ENCODE results near the gene STC2. TPM values are rescaled to one million over a fixed set of nuclear protein-coding genes. Genes with fewer than 3 reads are reported as not detected.

The STC2 gene
- total and polyA plus RNA-seq, 10 of the 15 experiments (the other 5 are each of a cell fraction or from before 2014, with no cell fraction given), result 0.05 to 4.8 (median 2.0) TPM

- Histone ChIP-seq H3K79me2 (ENCODE audit: control insufficient read depth, insufficient read depth, low read length) (no peaks in the 10 kb centered on the region), H3K4me1 (ENCODE audit: control insufficient read depth, insufficient read depth, low read length) (peaks cover 23% of the 10 kb centered on the region), H3K4me2 (ENCODE audit: control insufficient read depth, insufficient read depth) (no peak overlapping the region), H3K36me3 (ENCODE audit: control insufficient read depth in 2 of 2, insufficient read depth in 2 of 2, low read length in 1 of 2) (no peaks in the 10 kb centered on the region), H3K27me3 (replicated peaks in 1 of 2; ENCODE audit: control insufficient read depth in 2 of 2, insufficient read depth in 2 of 2, low read length in 1 of 2) (peaks cover 0 to 2% of the 10 kb centered on the region in 2 experiments; a peak in 2 of 4 replicates), H4K20me1 (ENCODE audit: control insufficient read depth, insufficient read depth) (no peaks in the 10 kb centered on the region), H3K4me3 (no peak overlapping the region), H3K9me3 (replicated peaks; ENCODE audit: control insufficient read depth, insufficient read depth, low read length) (no peaks in the 10 kb centered on the region), H3K27ac (ENCODE audit: control insufficient read depth, insufficient read depth) (no peak overlapping the region), H2AFZ (ENCODE audit: control insufficient read depth, low read depth, low read length) (no peak overlapping the region), H3K9ac (ENCODE audit: control insufficient read depth, insufficient read depth, low read length) (no peak overlapping the region)
- DNase-seq (ENCODE audit: low read depth, low spot score) (no peak), ATAC-seq (no peak), FAIRE-seq (no peak)
- WGBS (ENCODE audit: insufficient coverage, insufficient replicate concordance, low lambda C conversion rate, missing lambda C conversion rate), result 45% methylated on average over 24 of the region's 25 CpGs
- BruUV-seq (replicated peaks), result no TSS peak
- ChIA-PET POLR2A (no interaction called here), RAD21 (ENCODE audit: unreplicated experiment) (interaction anchor here (1.4 kb wide), 1 partner anchor 274 kb away, joined by 3 read pairs; no protein-coding TSS in a partner anchor), CTCF (interaction anchor here (0.6 to 5.9 kb wide), 4 partner anchors 14 to 538 kb away, joined by 3 to 79 read pairs (median 4); partner anchors contain the start of gene STC2), SMC1A (ENCODE audit: uncharacterized antibody, unreplicated experiment) (interaction anchor here (0.7 to 1.1 kb wide), 2 partner anchors 36 to 319 kb away, joined by 3 read pairs; no protein-coding TSS in a partner anchor)
- intact Hi-C loops (cut with micrococcal nuclease; ENCODE audit: unreplicated experiment) (loop anchor here (10.0 kb wide), 1 partner anchor 678 kb away; no protein-coding TSS in a partner anchor), in situ Hi-C loops (cut with MboI) (no loop called here)
- no peak for TF ChIP-seq KLF5 (IDR thresholded peaks at IDR 0.05; ENCODE audit: partially characterized antibody)
- no peak for TF ChIP-seq ZNF592 (IDR thresholded peaks at IDR 0.05)
- no peak for TF ChIP-seq EGR1 (IDR thresholded peaks at IDR 0.05; ENCODE audit: borderline replicate concordance in 1 of 2, low read depth in 2 of 2, low read length in 2 of 2)
- TF ChIP-seq SKIL (IDR thresholded peaks at IDR 0.05; ENCODE audit: low read depth, poor library complexity, severe bottlenecking), result no peak
- TF ChIP-seq MEF2A (IDR thresholded peaks at IDR 0.05; ENCODE audit: insufficient read depth, low read depth, low read length), result no peak
- no peak for TF ChIP-seq CHD2 (IDR thresholded peaks at IDR 0.05; ENCODE audit: borderline replicate concordance, low read depth, low read length)
- TF ChIP-seq ESRRA (IDR thresholded peaks at IDR 0.05; ENCODE audit: low read length), result no peak
- TF ChIP-seq ELK1 (IDR thresholded peaks at IDR 0.05; ENCODE audit: low read depth, low read length), result no peak
- no peak for TF ChIP-seq MYC (IDR thresholded peaks at IDR 0.05; ENCODE audit: insufficient read depth, insufficient read length, insufficient replicate concordance, low read length, severe bottlenecking)
- no peak for TF ChIP-seq CREB1 (IDR thresholded peaks at IDR 0.05; ENCODE audit: low read depth)
- no peak for TF ChIP-seq BRCA1 (IDR thresholded peaks at IDR 0.05; ENCODE audit: low read depth, low read length)
- no peak for TF ChIP-seq EP300 (IDR thresholded peaks at IDR 0.05; ENCODE audit: borderline replicate concordance in 1 of 2, control insufficient read depth in 1 of 2, low read depth in 2 of 2, low read length in 2 of 2)
Observed at GRCh38 chr5:173296737-173297676, 31.2 kb downstream of the STC2 start.

All from GM12878 (cell line).